ENCODE results near the gene DLK1. TPM values are rescaled to one million over a fixed set of nuclear protein-coding genes. Genes with fewer than 3 reads are reported as not detected.

The DLK1 gene
- total RNA-seq, 2 experiments from 2014 or later = not detected

- no peaks in the 10 kb centered on the region for H3K36me3 ChIP-seq (ENCODE audit: insufficient read depth, low read length)
Measured at GRCh38 chr14:100740196-100740825, 13.6 kb downstream of the DLK1 start.

GRCh38 chr14:100740929-100741328 is 14.2 kb downstream of the DLK1 start:
- Histone ChIP-seq H3K36me3 (ENCODE audit: insufficient read depth, low read length) (no peaks in the 10 kb centered on the region), H3K9me2 (ENCODE audit: insufficient read depth, low read length) (no peaks in the 10 kb centered on the region), H2AFZ (ENCODE audit: low read length) (no peak overlapping the region), H3K4me1 (ENCODE audit: insufficient read depth, low read length, poor library complexity, severe bottlenecking) (no peaks in the 10 kb centered on the region), H4K20me1 (ENCODE audit: insufficient read depth, low read length) (no peaks in the 10 kb centered on the region), H3K9me3 (ENCODE audit: low read length) (no peaks in the 10 kb centered on the region), H3K4me3 (ENCODE audit: low read depth, low read length, poor library complexity, severe bottlenecking) (no peak overlapping the region), H3K79me2 (ENCODE audit: insufficient read depth, low read depth, low read length) (no peaks in the 10 kb centered on the region), H3K27ac (ENCODE audit: low read depth, low read length, poor library complexity, severe bottlenecking) (no peak overlapping the region), H3K4me2 (ENCODE audit: low read length) (no peak overlapping the region)
- no TSS peak for BruUV-seq (replicated peaks)
- TF ChIP-seq, protein P1, sequence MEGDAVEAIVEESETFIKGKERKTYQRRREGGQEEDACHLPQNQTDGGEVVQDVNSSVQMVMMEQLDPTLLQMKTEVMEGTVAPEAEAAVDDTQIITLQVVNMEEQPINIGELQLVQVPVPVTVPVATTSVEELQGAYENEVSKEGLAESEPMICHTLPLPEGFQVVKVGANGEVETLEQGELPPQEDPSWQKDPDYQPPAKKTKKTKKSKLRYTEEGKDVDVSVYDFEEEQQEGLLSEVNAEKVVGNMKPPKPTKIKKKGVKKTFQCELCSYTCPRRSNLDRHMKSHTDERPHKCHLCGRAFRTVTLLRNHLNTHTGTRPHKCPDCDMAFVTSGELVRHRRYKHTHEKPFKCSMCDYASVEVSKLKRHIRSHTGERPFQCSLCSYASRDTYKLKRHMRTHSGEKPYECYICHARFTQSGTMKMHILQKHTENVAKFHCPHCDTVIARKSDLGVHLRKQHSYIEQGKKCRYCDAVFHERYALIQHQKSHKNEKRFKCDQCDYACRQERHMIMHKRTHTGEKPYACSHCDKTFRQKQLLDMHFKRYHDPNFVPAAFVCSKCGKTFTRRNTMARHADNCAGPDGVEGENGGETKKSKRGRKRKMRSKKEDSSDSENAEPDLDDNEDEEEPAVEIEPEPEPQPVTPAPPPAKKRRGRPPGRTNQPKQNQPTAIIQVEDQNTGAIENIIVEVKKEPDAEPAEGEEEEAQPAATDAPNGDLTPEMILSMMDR (conservative IDR thresholded peaks at IDR 0.05; ENCODE audit: low read length) = no peak
- no peak for TF ChIP-seq EZH2phosphoT487 (IDR thresholded peaks at IDR 0.05; ENCODE audit: borderline replicate concordance, low read depth, low read length)
- ChIA-PET CTCF (ENCODE audit: unreplicated experiment) (no interaction called here), POLR2A (no interaction called here)
- intact Hi-C loops (cut with micrococcal nuclease; ENCODE audit: unreplicated experiment) = no loop called here
- no peak for DNase-seq (ENCODE audit: low spot score)

More at GRCh38 chr14:100740196-100740825, 13.6 kb downstream of the DLK1 start:
- POLR2A ChIA-PET = no interaction called here
- no peak overlapping the region for H3K27ac ChIP-seq (ENCODE audit: low read depth, low read length, poor library complexity, severe bottlenecking)
- no peaks in the 10 kb centered on the region for H3K4me1 ChIP-seq (ENCODE audit: insufficient read depth, low read length, poor library complexity, severe bottlenecking)
- CTCF ChIA-PET (ENCODE audit: unreplicated experiment) = no interaction called here
- no peaks in the 10 kb centered on the region for H3K9me2 ChIP-seq (ENCODE audit: insufficient read depth, low read length)
- no TSS peak for BruUV-seq (replicated peaks)
- H2AFZ ChIP-seq (ENCODE audit: low read length) = no peak overlapping the region
- DNase-seq (ENCODE audit: low spot score) = no peak
- TF ChIP-seq, protein P1 (conservative IDR thresholded peaks at IDR 0.05; ENCODE audit: low read length) = no peak
- TF ChIP-seq EZH2phosphoT487 (IDR thresholded peaks at IDR 0.05; ENCODE audit: borderline replicate concordance, low read depth, low read length) = no peak
- H4K20me1 ChIP-seq (ENCODE audit: insufficient read depth, low read length) = no peaks in the 10 kb centered on the region
- no peak overlapping the region for H3K4me2 ChIP-seq (ENCODE audit: low read length)
- intact Hi-C loops (cut with micrococcal nuclease; ENCODE audit: unreplicated experiment) = no loop called here
- H3K4me3 ChIP-seq (ENCODE audit: low read depth, low read length, poor library complexity, severe bottlenecking) = no peak overlapping the region
- no peaks in the 10 kb centered on the region for H3K9me3 ChIP-seq (ENCODE audit: low read length)
- no peaks in the 10 kb centered on the region for H3K79me2 ChIP-seq (ENCODE audit: insufficient read depth, low read depth, low read length)

DNA sequence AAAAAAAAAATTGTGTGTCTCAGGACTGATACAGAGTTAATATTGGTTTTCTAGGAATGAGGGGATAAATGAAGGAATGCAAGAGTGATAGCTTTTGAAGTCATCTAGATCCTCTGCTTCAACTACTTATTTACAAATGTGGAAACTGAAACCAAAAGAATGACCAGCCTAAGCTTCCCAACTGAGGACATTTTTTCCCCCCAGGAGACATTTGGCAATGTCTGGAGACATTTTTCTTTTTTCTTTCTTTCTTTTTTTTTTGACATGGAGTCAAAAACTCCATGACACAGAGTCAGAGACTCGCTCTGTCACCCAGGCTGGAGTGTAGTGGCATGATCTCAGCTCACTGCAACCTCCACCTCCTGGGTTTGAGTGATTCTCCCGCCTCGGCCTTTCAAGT is 15.3 kb downstream of the DLK1 start:
- POLR2A ChIA-PET = interaction anchor here (0.5 kb wide), 1 partner anchor 1292 kb away, joined by 3 read pairs; no protein-coding TSS in a partner anchor
- no peak overlapping the region for H2AFZ ChIP-seq (ENCODE audit: low read length)
- no peak overlapping the region for H3K4me3 ChIP-seq (ENCODE audit: low read depth, low read length, poor library complexity, severe bottlenecking)
- intact Hi-C loops (cut with micrococcal nuclease; ENCODE audit: unreplicated experiment) = no loop called here
- H3K9me2 ChIP-seq (ENCODE audit: insufficient read depth, low read length) = no peaks in the 10 kb centered on the region
- H3K4me1 ChIP-seq (ENCODE audit: insufficient read depth, low read length, poor library complexity, severe bottlenecking) = no peaks in the 10 kb centered on the region
- no peaks in the 10 kb centered on the region for H3K79me2 ChIP-seq (ENCODE audit: insufficient read depth, low read depth, low read length)
- no peaks in the 10 kb centered on the region for H3K9me3 ChIP-seq (ENCODE audit: low read length)
- no TSS peak for BruUV-seq (replicated peaks)
- DNase-seq (ENCODE audit: low spot score) = no peak
- no peak overlapping the region for H3K27ac ChIP-seq (ENCODE audit: low read depth, low read length, poor library complexity, severe bottlenecking)
- no peaks in the 10 kb centered on the region for H3K36me3 ChIP-seq (ENCODE audit: insufficient read depth, low read length)
- TF ChIP-seq EZH2phosphoT487 (IDR thresholded peaks at IDR 0.05; ENCODE audit: borderline replicate concordance, low read depth, low read length) = no peak
- TF ChIP-seq, protein P1 (conservative IDR thresholded peaks at IDR 0.05; ENCODE audit: low read length) = no peak
- CTCF ChIA-PET (ENCODE audit: unreplicated experiment) = no interaction called here
- no peaks in the 10 kb centered on the region for H4K20me1 ChIP-seq (ENCODE audit: insufficient read depth, low read length)
- no peak overlapping the region for H3K4me2 ChIP-seq (ENCODE audit: low read length)

Measured in OCI-LY7 (cell line).